Activated T-helper 2 cell treated with anti-CD3 and anti-CD28 coated beads, Interferon-gamma antibody, Interleukin-2, Interleukin-4, amounts not matched to agents 10 μg/mL and 5 μg/mL and 100 μg/mL, durations not matched to agents 14 hours and 24 hours and 36 hours (primary cell): Measurements from ENCODE around the gene HS3ST3B1. TPM values are rescaled to one million over a fixed set of nuclear protein-coding genes. Genes with fewer than 3 reads are reported as not detected.

Experiments
- DNase-seq: peaks from one replicate; pipeline ENCODE4 v3.0.0; 2021; ENCODE audit warnings: low spot score
- H3K27ac Mint-ChIP-seq: one replicate; pipeline ENCODE4 v1.8.0; 2021; ENCODE audit warnings: mixed read lengths
- H3K27me3 Mint-ChIP-seq: one replicate; pipeline ENCODE4 v1.8.0; 2021; ENCODE audit warnings: low read depth, mixed read lengths
- H3K36me3 Mint-ChIP-seq: one replicate; pipeline ENCODE4 v1.8.0; 2021; ENCODE audit warnings: low read depth, mixed read lengths
- H3K4me1 Mint-ChIP-seq: one replicate; pipeline ENCODE4 v1.8.0; 2021; ENCODE audit warnings: low read depth, mixed read lengths
- H3K4me3 Mint-ChIP-seq: one replicate; pipeline ENCODE4 v1.8.0; 2021; ENCODE audit warnings: low read depth, mild to moderate bottlenecking, moderate library complexity, mixed read lengths
- H3K9me3 Mint-ChIP-seq: one replicate; pipeline ENCODE4 v1.8.0; 2021; ENCODE audit warnings: mixed read lengths
- intact Hi-C: fragments of 100-400 bp; cut with micrococcal nuclease; formaldehyde crosslinking; loops from one replicate; pipeline ENCODE4 v1.15.1; 2023
- total RNA-seq: library from RNA; stranded (reverse); gene quantifications from 2 replicates; pipeline ENCODE4 v1.2.3, GENCODE V29; 2022

Gene HS3ST3B1
- total RNA-seq, 1 donor from 2014 or later, result 8.6 TPM

- DNase-seq, result no peak
- Mint-ChIP-seq H3K36me3 (peaks cover 36% of the 10 kb centered on the region), H3K4me1 (peaks cover 48% of the 10 kb centered on the region), H3K27me3 (peaks cover 4% of the 10 kb centered on the region), H3K9me3 (no peaks in the 10 kb centered on the region), H3K27ac (no peak overlapping the region), H3K4me3 (no peak overlapping the region)
- intact Hi-C loops, result no loop called here
Observed at GRCh38 chr17:14318109-14318917, 17.4 kb downstream of the HS3ST3B1 start.

DNA sequence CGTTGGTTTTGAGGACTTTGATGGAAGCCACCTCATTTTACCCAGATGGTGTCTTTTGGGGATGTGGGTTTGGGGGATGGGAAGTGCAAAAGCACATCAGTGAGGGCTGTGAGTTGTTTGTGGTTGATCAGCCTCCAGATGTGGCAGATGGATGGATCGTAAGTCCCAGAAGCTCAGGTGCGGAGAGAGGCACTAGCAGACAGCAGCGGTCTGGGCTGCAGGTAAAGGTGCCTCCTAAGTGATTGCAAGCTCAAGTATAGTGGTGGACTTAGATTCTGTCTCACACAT lies 18.0 kb downstream of the HS3ST3B1 start:
- intact Hi-C loops, result no loop called here
- Mint-ChIP-seq H3K4me1 (peaks cover 48% of the 10 kb centered on the region), H3K36me3 (peaks cover 34% of the 10 kb centered on the region), H3K27ac (no peak overlapping the region), H3K4me3 (no peak overlapping the region), H3K27me3 (peaks cover 4% of the 10 kb centered on the region), H3K9me3 (no peaks in the 10 kb centered on the region)
- DNase-seq, result no peak

DNA sequence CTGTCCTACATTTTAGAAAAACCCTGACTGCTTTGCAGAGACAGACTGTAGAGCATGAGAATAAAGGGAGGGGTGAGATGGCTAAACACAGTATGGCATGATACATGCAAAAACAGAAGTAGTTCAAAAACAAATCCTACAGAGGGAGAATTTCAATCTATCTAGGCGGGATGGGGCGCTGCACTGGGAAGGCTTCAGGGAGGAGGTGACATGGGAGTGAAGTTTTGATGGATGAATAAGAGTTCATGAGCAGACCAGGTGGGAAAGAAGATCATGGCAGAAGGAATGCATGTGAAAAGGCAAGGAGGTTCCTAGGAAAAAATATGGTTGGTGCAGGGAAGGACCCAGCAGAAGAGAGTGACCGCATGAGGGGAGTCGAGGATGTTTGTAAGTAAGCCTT lies 19.2 kb downstream of the HS3ST3B1 start:
- H3K27me3 Mint-ChIP-seq, result peaks cover 4% of the 10 kb centered on the region
- DNase-seq, result no peak
- H3K27ac Mint-ChIP-seq, result no peak overlapping the region
- no peaks in the 10 kb centered on the region for H3K9me3 Mint-ChIP-seq
- intact Hi-C loops, result no loop called here
- H3K36me3 Mint-ChIP-seq, result peaks cover 27% of the 10 kb centered on the region
- no peak overlapping the region for H3K4me3 Mint-ChIP-seq
- H3K4me1 Mint-ChIP-seq, result peaks cover 48% of the 10 kb centered on the region

DNA sequence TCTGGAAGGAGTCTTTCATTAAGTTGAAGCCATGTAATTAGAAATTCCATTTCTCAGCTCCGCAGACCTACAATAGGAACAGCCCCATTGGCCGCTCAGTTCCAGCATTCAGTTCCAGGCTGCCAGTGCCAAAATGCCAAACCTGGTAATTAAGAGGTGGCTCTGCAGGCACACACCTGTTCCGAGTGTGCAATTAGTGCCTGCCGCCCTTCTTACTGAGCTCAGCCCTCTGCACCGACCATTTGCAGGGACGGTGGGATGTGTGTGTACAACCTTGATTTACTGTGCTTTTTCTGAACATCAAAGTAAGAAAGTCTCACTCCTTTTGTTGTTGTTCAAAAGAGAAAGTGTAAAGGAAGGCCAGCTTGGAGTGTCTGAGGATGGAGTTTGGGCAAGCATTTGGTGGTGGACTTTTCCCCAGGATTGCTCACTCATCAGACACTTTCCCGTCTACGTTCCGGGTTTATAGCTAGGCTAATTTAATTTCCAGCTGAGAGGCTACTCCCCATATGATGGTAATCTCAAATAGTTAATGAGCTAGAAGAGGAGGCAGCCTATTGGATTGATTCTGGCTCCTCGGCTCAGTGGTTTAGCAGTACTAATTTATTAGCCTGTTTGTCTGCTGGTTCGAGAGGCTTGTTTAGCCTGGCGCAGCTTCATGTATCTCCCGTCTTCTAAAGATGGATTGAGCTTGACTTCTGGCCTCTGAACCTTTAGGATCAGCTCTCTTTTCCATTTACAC lies 20.0 kb downstream of the HS3ST3B1 start:
- Mint-ChIP-seq H3K27ac (peak overlapping the region; percentile 54), H3K4me3 (no peak overlapping the region), H3K4me1 (peaks cover 50% of the 10 kb centered on the region), H3K27me3 (peaks cover 4% of the 10 kb centered on the region), H3K9me3 (no peaks in the 10 kb centered on the region), H3K36me3 (peaks cover 28% of the 10 kb centered on the region)
- DNase-seq, result no peak
- intact Hi-C loops, result loop anchor here (1.0 kb wide), 1 partner anchor 16 kb away; no protein-coding TSS in a partner anchor

- Mint-ChIP-seq H3K4me1 (peaks cover 45% of the 10 kb centered on the region), H3K27me3 (peaks cover 4% of the 10 kb centered on the region), H3K36me3 (peaks cover 24% of the 10 kb centered on the region), H3K4me3 (no peak overlapping the region), H3K9me3 (no peaks in the 10 kb centered on the region), H3K27ac (peak overlapping the region; percentile 54)
- DNase-seq, result no peak
- intact Hi-C loops, result loop anchor here (1.0 kb wide), 1 partner anchor 16 kb away; no protein-coding TSS in a partner anchor
Observed at GRCh38 chr17:14321476-14321949, 20.6 kb downstream of the HS3ST3B1 start.

- Mint-ChIP-seq H3K36me3 (peaks cover 18% of the 10 kb centered on the region), H3K4me3 (no peak overlapping the region), H3K9me3 (no peaks in the 10 kb centered on the region), H3K4me1 (peaks cover 40% of the 10 kb centered on the region), H3K27ac (no peak overlapping the region), H3K27me3 (peaks cover 3% of the 10 kb centered on the region)
- intact Hi-C loops, result loop anchor here (1.0 kb wide), 1 partner anchor 15 kb away; no protein-coding TSS in a partner anchor
- no peak for DNase-seq
Observed at GRCh38 chr17:14321980-14322776, 21.3 kb downstream of the HS3ST3B1 start.

DNA sequence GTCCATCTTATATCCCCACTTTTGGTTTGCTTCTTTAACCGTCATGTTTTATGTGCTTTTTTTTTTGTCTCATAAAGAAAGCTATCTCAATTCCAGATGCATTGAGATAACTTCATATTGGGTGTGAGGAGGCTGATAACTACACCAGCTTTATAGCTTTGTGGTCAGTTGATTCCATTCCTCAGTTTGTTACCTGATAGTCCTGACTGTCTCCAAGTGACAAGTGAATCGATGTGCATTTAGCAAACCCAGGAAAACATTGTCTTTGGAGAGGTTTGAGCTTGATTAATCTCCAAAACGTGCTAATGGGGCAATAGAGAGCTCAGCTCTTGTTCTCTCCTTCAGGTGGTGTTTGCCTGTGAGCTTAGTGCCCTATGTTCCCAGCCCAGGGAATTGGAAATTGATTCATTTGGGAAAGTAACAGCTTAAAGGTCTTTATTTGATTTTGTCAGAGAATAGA lies 22.7 kb downstream of the HS3ST3B1 start:
- Mint-ChIP-seq H3K4me3 (no peak overlapping the region), H3K27ac (no peak overlapping the region), H3K9me3 (no peaks in the 10 kb centered on the region), H3K27me3 (no peaks in the 10 kb centered on the region), H3K36me3 (peaks cover 18% of the 10 kb centered on the region), H3K4me1 (peaks cover 32% of the 10 kb centered on the region)
- DNase-seq, result no peak
- intact Hi-C loops, result no loop called here

GRCh38 chr17:14325618-14326167 lies 24.8 kb downstream of the HS3ST3B1 start:
- Mint-ChIP-seq H3K27me3 (no peaks in the 10 kb centered on the region), H3K4me3 (no peak overlapping the region), H3K9me3 (no peaks in the 10 kb centered on the region), H3K36me3 (peaks cover 14% of the 10 kb centered on the region), H3K4me1 (peaks cover 29% of the 10 kb centered on the region), H3K27ac (no peak overlapping the region)
- no peak for DNase-seq
- intact Hi-C loops, result no loop called here

DNA sequence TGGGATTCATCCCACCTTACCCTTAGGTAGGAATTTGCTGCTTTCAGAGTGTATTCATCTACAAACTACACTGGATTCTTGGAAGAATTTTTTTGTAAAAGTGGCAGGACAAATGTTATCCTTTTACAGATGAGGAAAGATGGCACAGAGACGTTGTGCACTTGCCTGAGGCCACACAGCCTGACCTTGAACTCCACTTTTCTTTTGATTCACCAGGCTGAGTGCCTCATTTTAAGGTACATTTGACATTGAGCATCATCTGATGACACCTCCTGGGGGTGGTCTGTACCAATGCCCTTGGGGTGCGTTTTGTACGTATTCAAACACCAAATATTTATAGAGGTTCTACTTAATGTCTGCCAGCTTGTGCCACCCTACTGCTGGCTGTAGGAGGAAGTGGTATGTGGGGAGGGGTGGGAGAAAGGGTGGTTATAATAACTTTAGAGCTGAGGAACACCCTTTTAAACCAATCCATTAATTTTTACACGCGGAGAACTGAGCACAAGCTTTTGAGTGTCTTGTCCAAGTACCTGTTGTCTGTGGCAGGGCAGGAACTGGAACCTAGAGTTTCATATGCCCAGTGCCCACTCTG lies 29.1 kb downstream of the HS3ST3B1 start:
- Mint-ChIP-seq H3K4me3 (no peak overlapping the region), H3K9me3 (no peaks in the 10 kb centered on the region), H3K36me3 (peaks cover 10% of the 10 kb centered on the region), H3K4me1 (peaks cover 32% of the 10 kb centered on the region), H3K27ac (no peak overlapping the region), H3K27me3 (no peaks in the 10 kb centered on the region)
- DNase-seq, result no peak
- intact Hi-C loops, result no loop called here

GRCh38 chr17:14330492-14330962 lies 29.6 kb downstream of the HS3ST3B1 start:
- Mint-ChIP-seq H3K27ac (no peak overlapping the region), H3K27me3 (no peaks in the 10 kb centered on the region), H3K9me3 (no peaks in the 10 kb centered on the region), H3K4me3 (no peak overlapping the region), H3K36me3 (peaks cover 10% of the 10 kb centered on the region), H3K4me1 (peaks cover 34% of the 10 kb centered on the region)
- intact Hi-C loops, result no loop called here
- no peak for DNase-seq

GRCh38 chr17:14331225-14331981 lies 30.5 kb downstream of the HS3ST3B1 start:
- Mint-ChIP-seq H3K27ac (no peak overlapping the region), H3K27me3 (no peaks in the 10 kb centered on the region), H3K9me3 (no peaks in the 10 kb centered on the region), H3K36me3 (peaks cover 5% of the 10 kb centered on the region), H3K4me1 (peaks cover 32% of the 10 kb centered on the region), H3K4me3 (no peak overlapping the region)
- intact Hi-C loops, result no loop called here
- no peak for DNase-seq
